DMS 273 treated with DMSO at 0.1 percent for 48 hours (cell line): Measurements from ENCODE around the gene EML2.
A peak's percentile ranks its signal among the peaks of the same experiment; 100 is the strongest.
"Not testable (repeated sequence)": the region's sequence is repeated elsewhere in the genome, so short reads cannot be mapped to it uniquely, and the experiment has no call there.

ENCODE experiments used
- DNase-seq: peaks from one replicate; lab custom pipeline; 2025; lab: John Stamatoyannopoulos, UW

The EML2 gene

GRCh38 chr19:45615795-45616703 is 23.1 kb downstream of the EML2 start:
- DNase-seq = peak; percentile 79

DNA sequence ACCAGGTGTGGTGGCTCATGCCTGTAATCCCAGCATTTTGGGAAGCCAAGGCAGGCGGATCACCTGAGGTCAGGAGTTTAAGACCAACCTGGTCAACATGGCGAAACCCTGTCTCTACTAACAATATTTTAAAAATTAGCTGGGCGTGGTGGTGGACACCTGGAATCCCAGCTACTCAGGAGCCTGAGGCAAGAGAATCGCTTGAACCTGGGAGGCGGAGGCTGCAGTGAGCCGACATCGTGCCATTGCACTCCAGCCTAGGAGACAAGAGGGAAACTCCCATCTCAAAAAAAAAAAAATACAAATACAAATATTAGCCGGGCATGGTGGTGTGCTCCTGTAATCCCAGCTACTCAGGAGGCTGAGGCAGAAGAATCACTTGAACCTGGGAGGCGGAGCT is 24.1 kb downstream of the EML2 start:
- DNase-seq = not testable (repeated sequence)

DNA sequence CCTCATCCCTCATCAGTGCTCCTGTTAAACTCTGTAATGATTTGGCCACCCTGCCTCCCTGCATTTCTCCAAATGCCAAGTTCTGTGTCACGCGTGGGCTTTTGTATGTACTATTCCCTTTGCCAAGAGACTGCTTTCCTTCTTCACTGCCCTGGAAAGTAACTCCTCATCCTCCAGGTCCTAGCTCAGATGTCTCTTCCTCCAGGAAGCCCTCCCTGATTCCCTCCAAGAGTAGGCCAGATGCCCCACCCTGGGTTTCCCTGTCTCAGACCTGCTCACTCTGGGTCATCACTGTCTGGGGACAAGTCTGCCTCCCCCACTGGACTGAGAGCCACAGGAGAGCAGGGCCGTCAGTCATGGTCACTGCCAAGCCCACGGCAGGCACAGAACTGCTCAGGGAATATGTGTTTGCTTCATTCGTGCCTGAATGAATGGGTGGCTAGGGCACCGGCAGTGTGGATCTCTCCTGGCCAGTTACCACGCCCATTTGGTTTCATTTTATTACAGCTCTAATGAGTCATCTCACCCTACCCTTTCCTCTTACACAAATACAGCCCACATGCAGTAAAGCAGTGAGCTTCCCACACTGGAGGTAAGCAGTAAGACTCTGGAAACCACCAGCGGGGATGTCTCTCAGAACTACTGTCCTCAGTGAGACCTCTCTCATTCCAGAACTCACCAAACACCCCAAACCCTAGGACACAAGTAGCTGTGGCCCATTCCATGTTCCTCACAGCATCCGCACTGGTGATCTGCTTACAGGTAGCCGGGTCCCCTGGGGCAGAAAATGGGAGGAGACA is 25.1 kb downstream of the EML2 start:
- DNase-seq = no peak

DNA sequence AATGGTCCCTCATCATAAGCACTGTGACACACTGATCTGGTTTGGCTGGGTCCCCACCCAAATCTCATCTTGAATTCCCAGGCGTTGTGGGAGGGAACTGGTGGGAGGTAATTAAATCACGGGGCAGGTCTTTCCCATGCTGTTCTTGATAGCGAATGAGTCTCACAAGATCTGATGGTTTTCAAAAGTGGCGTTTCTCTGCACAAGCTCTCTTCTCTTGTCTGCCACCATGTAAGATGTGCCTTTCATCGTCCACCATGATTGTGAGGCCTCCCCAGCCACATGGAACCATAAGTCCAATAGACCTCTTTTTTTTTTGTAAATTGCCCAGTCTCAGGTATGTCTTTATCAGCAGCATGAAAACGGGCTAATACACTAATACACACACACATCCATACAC is 30.2 kb downstream of the EML2 start:
- no peak for DNase-seq

GRCh38 chr19:45607071-45608029 is 31.8 kb downstream of the EML2 start:
- DNase-seq = no peak

DNA sequence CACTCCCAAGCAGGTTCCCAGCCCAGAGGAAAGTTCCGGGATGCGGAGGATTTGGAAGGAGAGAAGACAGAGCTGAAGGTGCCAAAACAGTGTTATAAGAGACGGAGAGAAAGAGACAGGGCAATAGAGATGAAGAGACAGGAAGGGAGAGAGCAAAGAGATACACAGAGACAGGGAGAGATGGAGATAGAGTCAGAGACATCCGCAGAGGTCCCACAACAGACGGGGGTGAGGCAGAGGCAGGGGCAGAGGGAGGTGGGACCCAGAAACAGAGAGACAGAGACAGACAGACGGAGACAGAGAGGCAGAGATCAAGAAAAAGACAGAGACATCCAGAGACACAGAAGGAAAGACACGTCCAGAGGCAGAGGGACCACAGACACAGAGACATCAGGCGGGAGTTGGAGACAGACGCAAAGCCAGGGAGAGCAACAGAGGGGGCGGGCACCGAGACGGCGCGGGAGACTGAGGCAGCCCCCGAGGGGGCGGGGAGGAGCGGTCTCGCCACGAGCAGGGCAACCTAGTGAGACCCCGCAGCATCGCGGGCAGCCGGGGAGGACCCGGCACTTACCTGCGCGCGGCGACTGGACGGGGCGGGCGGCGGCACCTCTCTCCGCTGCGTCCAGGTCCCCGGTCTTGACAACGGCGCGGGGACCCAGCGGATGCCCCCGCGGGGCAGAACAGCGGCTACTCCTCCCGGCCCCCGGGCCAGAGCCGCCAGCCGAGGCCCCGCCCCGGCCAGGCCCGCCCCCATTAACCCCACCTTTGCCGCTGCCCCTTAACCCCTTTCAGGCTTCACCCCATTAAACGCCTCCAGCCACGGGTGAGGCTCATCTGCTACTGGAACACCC is 37.4 kb downstream of the EML2 start, which contains the start of gene GPR4:
Gene GPR4, minus strand, starts transcription at position 689 of the 851 bp plus-strand sequence. CDS start 10,346 bp downstream, outside the sequence.
- DNase-seq = no peak

GRCh38 chr19:45601115-45601514 is 38.1 kb downstream of the EML2 start:
- DNase-seq = no peak

DNA sequence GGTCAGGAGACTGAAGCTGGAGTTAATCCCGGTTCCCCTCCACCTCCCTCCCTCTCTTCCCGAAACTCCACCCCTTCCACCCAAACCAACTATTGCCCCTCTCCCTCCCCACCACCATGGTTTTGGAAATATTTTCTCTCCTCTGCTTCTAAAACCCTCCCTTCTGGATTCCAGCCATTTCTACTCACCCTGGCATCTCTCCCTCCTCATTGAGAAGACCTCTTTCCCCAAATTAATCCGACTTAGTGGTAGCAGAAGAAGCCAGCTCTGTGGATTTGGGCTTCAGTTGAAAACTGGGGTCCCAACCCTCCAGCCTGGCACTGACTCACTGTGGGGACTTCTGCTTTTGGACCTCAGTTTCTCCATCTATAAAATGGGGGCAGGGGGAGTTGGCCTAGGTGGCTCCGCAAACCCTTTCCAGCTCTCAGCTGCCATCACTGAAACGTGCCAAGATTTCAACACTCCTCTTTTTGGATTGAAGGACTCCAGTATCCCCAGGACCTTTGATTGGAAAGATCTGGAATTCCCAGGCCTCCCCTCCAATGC is 38.8 kb downstream of the EML2 start:
- no peak for DNase-seq

DNA sequence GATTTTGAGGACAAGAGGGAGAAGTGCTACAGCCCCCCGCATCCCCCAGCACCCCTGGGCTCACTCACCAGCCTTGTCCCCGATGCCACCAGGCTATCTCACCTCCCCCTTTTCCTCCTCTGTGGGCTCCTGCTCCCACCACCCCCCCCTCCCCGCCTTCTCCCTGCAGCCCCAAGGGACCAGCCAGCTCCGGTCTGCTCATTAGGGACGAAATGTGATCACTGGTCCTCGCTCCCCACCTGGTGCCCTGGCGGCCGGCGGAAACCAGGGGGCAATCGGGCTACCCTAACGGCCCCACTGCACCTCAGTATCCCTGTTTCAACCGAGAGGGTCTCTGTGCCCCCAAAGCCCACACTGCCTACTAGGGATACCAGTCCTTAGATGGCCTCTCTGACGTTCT is 39.9 kb downstream of the EML2 start:
- DNase-seq = no peak

- no peak for DNase-seq
These were observed 40.8 kb downstream of the EML2 start for GRCh38 chr19:45598267-45599001.

DNA sequence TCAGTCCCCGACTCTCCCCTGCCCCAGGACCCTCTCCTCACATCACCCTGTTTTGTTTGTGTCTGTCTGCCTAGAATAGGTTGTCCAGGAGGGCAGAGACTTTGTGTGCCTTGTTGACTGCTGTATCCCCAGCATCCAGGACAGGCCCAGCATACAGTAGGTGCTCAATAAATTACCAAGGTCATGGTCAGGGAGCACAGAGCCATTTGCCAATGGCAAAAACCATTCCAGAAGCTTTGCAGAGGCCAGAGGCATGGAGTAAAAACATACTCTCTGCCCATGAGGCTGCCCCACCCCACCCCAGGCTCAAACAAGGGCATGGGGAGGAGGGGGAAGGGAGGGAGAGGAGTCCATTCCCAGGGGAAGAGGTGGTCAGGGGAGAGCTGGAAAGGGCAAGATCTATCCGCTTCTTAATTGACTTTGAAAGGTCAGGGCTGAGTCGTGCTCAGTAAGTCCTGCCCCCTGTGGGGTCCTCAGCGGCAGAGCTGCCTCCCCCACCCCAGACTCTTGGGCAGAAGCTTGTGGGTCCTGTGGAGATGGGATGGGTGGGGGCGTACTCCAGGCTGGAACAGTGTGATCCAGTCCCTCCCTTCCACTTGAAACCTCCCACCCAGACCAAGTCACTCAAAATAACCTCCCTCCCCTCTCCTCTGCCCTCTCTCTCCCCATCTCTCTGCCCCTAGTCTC is 41.6 kb downstream of the EML2 start:
- no peak for DNase-seq

DNA sequence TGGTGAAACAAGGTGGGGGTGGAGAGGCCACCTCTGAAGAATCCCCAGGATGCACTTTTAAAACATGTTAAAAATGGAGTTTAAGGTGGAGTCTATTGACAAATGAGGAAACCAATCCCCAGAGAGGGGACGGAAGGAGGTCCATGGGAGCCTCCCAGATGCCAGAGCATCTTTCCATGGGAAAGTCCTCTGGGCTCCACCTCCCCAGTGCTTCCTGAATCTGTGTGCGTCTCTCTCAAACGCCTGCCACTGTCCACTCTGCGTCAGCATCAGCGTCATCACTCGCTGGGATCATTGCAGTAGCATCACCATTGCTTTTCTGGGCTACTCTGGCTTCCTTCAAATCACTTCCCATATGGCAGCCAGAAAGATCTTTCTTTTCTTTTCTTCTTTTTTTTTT is 43.4 kb downstream of the EML2 start:
- no peak for DNase-seq

DNA sequence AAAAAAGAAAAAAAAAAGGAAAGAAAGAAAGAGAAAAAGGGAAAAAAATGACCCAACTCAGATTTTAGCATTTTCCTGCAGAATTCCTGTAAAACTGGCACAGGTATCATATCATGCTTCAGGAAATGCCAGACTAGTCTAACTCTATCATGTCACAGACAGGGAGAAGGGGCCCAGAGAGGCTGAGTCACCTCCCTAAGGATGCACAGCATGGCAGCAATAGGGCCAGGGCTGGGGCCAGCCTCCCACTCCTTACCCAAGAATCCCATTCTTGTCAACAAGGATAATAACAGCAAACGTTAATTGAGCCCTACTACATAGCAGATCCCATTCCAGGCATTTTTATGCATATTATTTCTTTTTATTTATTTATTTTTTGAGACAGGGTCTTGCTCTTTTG is 45.7 kb downstream of the EML2 start:
- DNase-seq = no peak

- DNase-seq = no peak
These were observed 46.8 kb downstream of the EML2 start for GRCh38 chr19:45592366-45592765.

- DNase-seq = no peak
These were observed 47.6 kb downstream of the EML2 start for GRCh38 chr19:45591638-45592005.

- no peak for DNase-seq
These were observed 48.1 kb downstream of the EML2 start for GRCh38 chr19:45591004-45591637.

- no peak for DNase-seq
These were observed 48.7 kb downstream of the EML2 start for GRCh38 chr19:45590300-45591003.

DNA sequence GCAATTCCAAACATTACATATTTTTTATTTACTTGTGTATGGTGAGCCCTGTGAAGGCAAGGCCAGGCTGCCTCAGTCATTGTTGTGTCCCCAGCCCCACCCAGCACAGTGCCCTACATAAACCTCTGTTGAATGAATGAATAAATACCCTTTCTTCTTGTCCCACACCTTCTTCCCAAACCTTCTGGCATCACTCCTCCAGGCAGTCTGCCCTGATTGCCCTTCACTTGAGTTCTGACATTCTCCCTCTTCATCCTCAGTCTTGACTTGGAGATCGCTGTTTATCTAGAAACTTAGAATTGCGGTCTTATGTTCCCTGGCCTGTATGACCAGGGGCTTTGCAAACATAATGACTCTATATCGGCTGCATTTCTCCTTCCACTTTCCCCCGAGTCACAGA is 49.4 kb downstream of the EML2 start:
- DNase-seq = no peak
